IMR-90 (cell line): Measurements from ENCODE around the gene MXRA8.

Experiments
- BHLHE40 ChIP-seq: fragments of 150-350 bp; IDR thresholded peaks from 2 replicates; pipeline ENCODE4 v1.6.1; 2016; ENCODE audit warnings: mild to moderate bottlenecking, low read depth, low read length
- CTCF ChIP-seq: conservative IDR thresholded peaks from 2 replicates; pipeline ENCODE4 v1.5.1; 2012; ENCODE audit warnings: mild to moderate bottlenecking, low read depth, low read length, improper control_type of control experiment
- POLR2A ChIP-seq: IDR thresholded peaks from 2 replicates; pipeline ENCODE4 v1.6.1; 2012; ENCODE audit warnings: mild to moderate bottlenecking, low read depth, low read length
- RAD21 ChIP-seq: IDR thresholded peaks from 2 replicates; pipeline ENCODE4 v1.6.1; 2012; ENCODE audit warnings: low read length, improper control_type of control experiment

- no peak for TF ChIP-seq POLR2A
- TF ChIP-seq RAD21, result no peak
- no peak for TF ChIP-seq BHLHE40
- no peak for TF ChIP-seq CTCF
Measured at GRCh38 chr1:1390675-1391074, 32.3 kb upstream of the MXRA8 start.
